ENCODE data around the gene NXN.

DNA sequence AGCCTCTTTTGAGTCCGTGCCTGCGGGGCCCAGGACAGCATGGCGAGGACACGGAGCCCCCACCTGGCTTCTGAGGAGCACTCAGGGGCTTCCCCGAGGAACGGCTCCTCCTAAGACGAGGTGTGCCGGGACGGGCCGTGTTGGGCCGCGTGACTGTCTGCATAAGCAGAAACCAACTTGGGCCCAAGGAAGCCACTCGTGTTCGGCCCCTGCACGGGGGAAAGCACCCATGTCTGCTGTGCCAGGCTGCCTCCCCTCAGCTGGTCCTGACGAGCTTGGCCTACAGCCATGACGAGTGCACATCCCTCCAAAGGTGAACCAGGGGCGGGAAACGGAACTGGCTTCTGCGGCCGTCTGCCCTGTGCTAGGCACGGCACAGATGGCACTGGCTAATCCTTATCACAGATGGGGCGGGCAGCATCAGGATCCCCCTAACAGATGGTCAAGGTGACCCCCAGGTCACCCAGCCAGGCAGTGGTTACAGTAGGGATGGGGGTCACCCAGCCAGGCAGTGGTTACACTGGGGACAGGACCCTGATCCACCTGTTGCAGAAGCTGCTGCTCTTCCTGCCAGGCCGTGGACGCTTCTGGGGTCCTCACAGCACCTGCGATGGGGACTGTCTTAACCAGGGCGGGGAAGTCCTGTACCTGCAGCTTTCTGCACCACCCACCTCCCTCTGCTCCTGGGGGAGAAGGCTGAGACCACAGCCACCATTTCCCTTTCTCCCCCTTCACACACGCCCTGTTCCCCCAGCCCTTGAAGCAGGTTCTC lies 171.9 kb downstream of the NXN start:
- TF ChIP-seq, protein P1, sequence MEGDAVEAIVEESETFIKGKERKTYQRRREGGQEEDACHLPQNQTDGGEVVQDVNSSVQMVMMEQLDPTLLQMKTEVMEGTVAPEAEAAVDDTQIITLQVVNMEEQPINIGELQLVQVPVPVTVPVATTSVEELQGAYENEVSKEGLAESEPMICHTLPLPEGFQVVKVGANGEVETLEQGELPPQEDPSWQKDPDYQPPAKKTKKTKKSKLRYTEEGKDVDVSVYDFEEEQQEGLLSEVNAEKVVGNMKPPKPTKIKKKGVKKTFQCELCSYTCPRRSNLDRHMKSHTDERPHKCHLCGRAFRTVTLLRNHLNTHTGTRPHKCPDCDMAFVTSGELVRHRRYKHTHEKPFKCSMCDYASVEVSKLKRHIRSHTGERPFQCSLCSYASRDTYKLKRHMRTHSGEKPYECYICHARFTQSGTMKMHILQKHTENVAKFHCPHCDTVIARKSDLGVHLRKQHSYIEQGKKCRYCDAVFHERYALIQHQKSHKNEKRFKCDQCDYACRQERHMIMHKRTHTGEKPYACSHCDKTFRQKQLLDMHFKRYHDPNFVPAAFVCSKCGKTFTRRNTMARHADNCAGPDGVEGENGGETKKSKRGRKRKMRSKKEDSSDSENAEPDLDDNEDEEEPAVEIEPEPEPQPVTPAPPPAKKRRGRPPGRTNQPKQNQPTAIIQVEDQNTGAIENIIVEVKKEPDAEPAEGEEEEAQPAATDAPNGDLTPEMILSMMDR (IDR thresholded peaks at IDR 0.05), result no peak
- TF ChIP-seq POLR2A (IDR thresholded peaks at IDR 0.05), result no peak

All from ovary (tissue), 3 donors.